ENCODE measurements around the gene CFAP90.

Gene CFAP90

GRCh38 chr5:7850395-7851239 lies at the start of gene CFAP90:
Gene CFAP90 (minus strand): TSS chr5:7851133. CDS start chr5:7851021, 112 bp downstream.
- no peak for DNase-seq

- DNase-seq, result no peak
These were observed 46.2 kb upstream of the CFAP90 start for GRCh38 chr5:7897014-7897600.

GRCh38 chr5:7894860-7895259 lies 43.9 kb upstream of the CFAP90 start:
- no peak for DNase-seq

- DNase-seq, result no peak
These were observed 43.5 kb upstream of the CFAP90 start for GRCh38 chr5:7894439-7894838.

GRCh38 chr5:7888901-7889300 lies 38.0 kb upstream of the CFAP90 start:
- no peak for DNase-seq

GRCh38 chr5:7886849-7887475 lies 36.0 kb upstream of the CFAP90 start:
- no peak for DNase-seq

GRCh38 chr5:7884491-7885267 lies 33.7 kb upstream of the CFAP90 start:
- DNase-seq, result no peak

- no peak for DNase-seq
These were observed 32.0 kb upstream of the CFAP90 start for GRCh38 chr5:7882926-7883325.

- no peak for DNase-seq
These were observed 30.9 kb upstream of the CFAP90 start for GRCh38 chr5:7881816-7882215.

- no peak for DNase-seq
These were observed 30.2 kb upstream of the CFAP90 start for GRCh38 chr5:7881091-7881490.

GRCh38 chr5:7878381-7878873 lies 27.5 kb upstream of the CFAP90 start:
- DNase-seq, result no peak

- no peak for DNase-seq
These were observed 26.9 kb upstream of the CFAP90 start for GRCh38 chr5:7877851-7878250.

- DNase-seq, result no peak
These were observed 25.9 kb upstream of the CFAP90 start for GRCh38 chr5:7876867-7877266.

GRCh38 chr5:7875151-7875550 lies 24.2 kb upstream of the CFAP90 start:
- DNase-seq, result no peak

- DNase-seq, result no peak
These were observed 23.7 kb upstream of the CFAP90 start for GRCh38 chr5:7874639-7875038.

GRCh38 chr5:7873216-7873615 lies 22.3 kb upstream of the CFAP90 start:
- DNase-seq, result no peak

GRCh38 chr5:7872517-7873130 lies 21.7 kb upstream of the CFAP90 start:
- no peak for DNase-seq

- DNase-seq, result no peak
These were observed 20.7 kb upstream of the CFAP90 start for GRCh38 chr5:7871653-7872052.

- no peak for DNase-seq
These were observed 18.7 kb upstream of the CFAP90 start for GRCh38 chr5:7869474-7870136.

- DNase-seq, result peak; percentile 90
These were observed 18.0 kb upstream of the CFAP90 start, which contains the start of the genes FASTKD3 and MTRR for GRCh38 chr5:7868773-7869473. Gene FASTKD3 (minus strand): TSS chr5:7869031. CDS start chr5:7868083, 948 bp downstream. Gene MTRR (plus strand): TSS chr5:7869148. CDS start chr5:7870795, 1,647 bp downstream.

- no peak for DNase-seq
These were observed 17.5 kb upstream of the CFAP90 start for GRCh38 chr5:7868427-7868772.
